ENCODE results near the gene SH3BP5.

The SH3BP5 gene

GRCh38 chr3:15218689-15219088, 113.7 kb downstream of the SH3BP5 start:
- TF ChIP-seq CTCF (IDR thresholded peaks at IDR 0.05): no peak

DNA sequence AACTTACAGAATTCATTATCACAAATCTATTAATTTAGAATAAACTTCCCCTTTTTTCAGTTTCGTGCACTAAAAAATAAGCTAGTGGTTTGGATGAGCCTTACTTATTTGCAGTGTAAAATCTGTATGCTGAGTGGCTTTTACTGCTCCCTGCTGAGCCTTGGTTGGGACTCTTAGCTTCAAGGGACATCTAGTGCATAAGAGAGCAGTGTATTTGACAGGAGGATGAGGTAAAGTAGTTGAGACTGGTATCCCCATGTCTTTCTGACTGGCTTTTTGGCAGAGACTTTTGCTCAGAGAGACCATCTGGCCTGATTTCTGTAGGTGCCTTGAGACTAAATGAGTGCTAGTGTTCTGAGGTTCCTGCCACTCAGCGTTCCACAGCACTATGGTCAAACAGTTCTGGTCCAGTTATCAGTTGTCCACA, 114.5 kb downstream of the SH3BP5 start:
- TF ChIP-seq CTCF (IDR thresholded peaks at IDR 0.05): no peak

- TF ChIP-seq CTCF (IDR thresholded peaks at IDR 0.05): no peak
Observed at GRCh38 chr3:15217011-15217671, 115.2 kb downstream of the SH3BP5 start.

GRCh38 chr3:15216501-15216900, 115.9 kb downstream of the SH3BP5 start:
- no peak for TF ChIP-seq CTCF (IDR thresholded peaks at IDR 0.05)

GRCh38 chr3:15215996-15216395, 116.4 kb downstream of the SH3BP5 start:
- TF ChIP-seq CTCF (IDR thresholded peaks at IDR 0.05): no peak

DNA sequence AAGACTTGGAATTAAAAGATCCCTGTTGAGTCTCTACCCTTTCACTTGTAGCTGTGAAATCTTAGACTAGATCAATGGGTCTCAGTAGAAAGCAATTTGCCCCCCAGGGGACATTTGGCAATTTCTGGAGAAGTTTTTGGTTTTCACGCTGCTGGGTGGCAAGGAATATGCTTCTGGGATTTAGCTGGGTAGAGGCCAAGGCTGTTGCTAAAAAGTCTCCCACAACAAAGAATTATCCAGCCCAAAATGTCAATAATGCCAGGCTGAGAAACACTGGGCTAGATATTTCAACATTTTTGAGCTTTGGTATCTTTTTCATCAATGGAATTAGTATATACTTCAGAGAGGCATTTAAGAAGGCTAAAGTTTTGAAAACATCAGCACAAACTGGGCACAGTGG, 117.6 kb downstream of the SH3BP5 start:
- TF ChIP-seq CTCF (IDR thresholded peaks at IDR 0.05): no peak

DNA sequence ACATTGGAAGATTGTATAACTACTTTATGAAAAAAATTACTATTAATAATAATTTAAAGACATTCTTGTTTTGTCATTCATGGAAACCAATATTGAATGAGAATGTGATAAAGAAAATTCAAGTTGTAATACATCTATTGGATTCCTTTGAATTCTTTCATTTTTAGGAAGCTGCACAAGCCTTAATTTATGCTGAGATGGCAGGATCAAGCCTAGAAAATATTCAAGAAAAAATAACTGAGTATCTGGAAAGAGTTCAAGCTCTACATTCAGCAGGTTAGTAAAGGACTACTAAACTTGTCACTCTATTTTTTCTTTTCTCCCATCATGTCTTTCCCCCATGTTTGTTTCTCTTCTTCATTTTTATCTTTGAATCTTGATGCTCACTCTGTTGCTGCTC, 120.4 kb downstream of the SH3BP5 start:
- no peak for TF ChIP-seq CTCF (IDR thresholded peaks at IDR 0.05)

Measured in LNCAP (cell line).